ENCODE results near the gene SUMF1. TPM values are rescaled to one million over a fixed set of nuclear protein-coding genes. Genes with fewer than 3 reads are reported as not detected.

Gene SUMF1
- total RNA-seq, 1 experiment from 2014 or later: 11.8 TPM

- no peak overlapping the region for H3K27ac Mint-ChIP-seq (ENCODE audit: low read depth, unreplicated experiment)
- no TSS peak for BruUV-seq (replicated peaks)
- ChIA-PET CTCF (interaction anchor here (1.4 kb wide), 1 partner anchor 226 kb away, joined by 5 read pairs; no protein-coding TSS in a partner anchor), POLR2A (interaction anchor here (0.8 kb wide), 1 partner anchor 10 kb away, joined by 3 read pairs; no protein-coding TSS in a partner anchor)
- intact Hi-C loops (cut with micrococcal nuclease): no loop called here
- DNase-seq (ENCODE audit: unreplicated experiment): no peak
- H3K4me3 Mint-ChIP-seq (ENCODE audit: unreplicated experiment): no peak overlapping the region
- H3K36me3 Mint-ChIP-seq (ENCODE audit: insufficient read depth, unreplicated experiment): peaks cover 29% of the 10 kb centered on the region
- H3K27me3 Mint-ChIP-seq (ENCODE audit: insufficient read depth, unreplicated experiment): no peaks in the 10 kb centered on the region
- TF ChIP-seq CTCF (IDR thresholded peaks at IDR 0.05; ENCODE audit: unreplicated experiment): no peak
- peaks cover 11% of the 10 kb centered on the region for H3K4me1 Mint-ChIP-seq (ENCODE audit: insufficient read depth, unreplicated experiment)
- H3K9me3 Mint-ChIP-seq (ENCODE audit: unreplicated experiment): no peaks in the 10 kb centered on the region
Observed at GRCh38 chr3:4407941-4408340, 59.1 kb downstream of the SUMF1 start.

GRCh38 chr3:4406746-4407568 lies 60.1 kb downstream of the SUMF1 start:
- CTCF ChIA-PET: interaction anchor here (1.4 kb wide), 1 partner anchor 227 kb away, joined by 5 read pairs; no protein-coding TSS in a partner anchor
- TF ChIP-seq CTCF (IDR thresholded peaks at IDR 0.05; ENCODE audit: unreplicated experiment): no peak
- H3K36me3 Mint-ChIP-seq (ENCODE audit: insufficient read depth, unreplicated experiment): peaks cover 24% of the 10 kb centered on the region
- no peak for DNase-seq (ENCODE audit: unreplicated experiment)
- no peaks in the 10 kb centered on the region for H3K9me3 Mint-ChIP-seq (ENCODE audit: unreplicated experiment)
- no peak overlapping the region for H3K4me3 Mint-ChIP-seq (ENCODE audit: unreplicated experiment)
- no TSS peak for BruUV-seq (replicated peaks)
- POLR2A ChIA-PET: interaction anchor here (0.8 kb wide), 1 partner anchor 9 kb away, joined by 3 read pairs; no protein-coding TSS in a partner anchor
- peaks cover 6% of the 10 kb centered on the region for H3K4me1 Mint-ChIP-seq (ENCODE audit: insufficient read depth, unreplicated experiment)
- intact Hi-C loops (cut with micrococcal nuclease): no loop called here
- no peak overlapping the region for H3K27ac Mint-ChIP-seq (ENCODE audit: low read depth, unreplicated experiment)
- H3K27me3 Mint-ChIP-seq (ENCODE audit: insufficient read depth, unreplicated experiment): no peaks in the 10 kb centered on the region

GRCh38 chr3:4404881-4405280 lies 62.2 kb downstream of the SUMF1 start:
- H3K4me3 Mint-ChIP-seq (ENCODE audit: unreplicated experiment): no peak overlapping the region
- POLR2A ChIA-PET: no interaction called here
- intact Hi-C loops (cut with micrococcal nuclease): no loop called here
- no peaks in the 10 kb centered on the region for H3K9me3 Mint-ChIP-seq (ENCODE audit: unreplicated experiment)
- no peak overlapping the region for H3K27ac Mint-ChIP-seq (ENCODE audit: low read depth, unreplicated experiment)
- DNase-seq (ENCODE audit: unreplicated experiment): no peak
- no TSS peak for BruUV-seq (replicated peaks)
- no peaks in the 10 kb centered on the region for H3K27me3 Mint-ChIP-seq (ENCODE audit: insufficient read depth, unreplicated experiment)
- H3K36me3 Mint-ChIP-seq (ENCODE audit: insufficient read depth, unreplicated experiment): peaks cover 16% of the 10 kb centered on the region
- TF ChIP-seq CTCF (IDR thresholded peaks at IDR 0.05; ENCODE audit: unreplicated experiment): no peak
- CTCF ChIA-PET: interaction anchor here (0.7 to 1.5 kb wide), 2 partner anchors 12 to 228 kb away, joined by 3 to 4 read pairs; no protein-coding TSS in a partner anchor
- H3K4me1 Mint-ChIP-seq (ENCODE audit: insufficient read depth, unreplicated experiment): peaks cover 6% of the 10 kb centered on the region

GRCh38 chr3:4401441-4401840 lies 65.6 kb downstream of the SUMF1 start:
- TF ChIP-seq CTCF (IDR thresholded peaks at IDR 0.05; ENCODE audit: unreplicated experiment): no peak
- no peak for DNase-seq (ENCODE audit: unreplicated experiment)
- POLR2A ChIA-PET: no interaction called here
- Mint-ChIP-seq H3K27ac (ENCODE audit: low read depth, unreplicated experiment) (no peak overlapping the region), H3K27me3 (ENCODE audit: insufficient read depth, unreplicated experiment) (no peaks in the 10 kb centered on the region), H3K9me3 (ENCODE audit: unreplicated experiment) (no peaks in the 10 kb centered on the region), H3K4me3 (ENCODE audit: unreplicated experiment) (no peak overlapping the region), H3K4me1 (ENCODE audit: insufficient read depth, unreplicated experiment) (no peaks in the 10 kb centered on the region), H3K36me3 (ENCODE audit: insufficient read depth, unreplicated experiment) (peaks cover 9% of the 10 kb centered on the region)
- CTCF ChIA-PET: interaction anchor here (0.8 to 1.5 kb wide), 2 partner anchors 67 to 232 kb away, joined by 3 to 6 read pairs; no protein-coding TSS in a partner anchor
- intact Hi-C loops (cut with micrococcal nuclease): no loop called here
- no TSS peak for BruUV-seq (replicated peaks)

Data from MCF 10A (cell line).